Measurements from ENCODE around the gene PSD4. TPM values are rescaled to one million over a fixed set of nuclear protein-coding genes. Genes with fewer than 3 reads are reported as not detected.

The PSD4 gene
- total and polyA plus RNA-seq, 2 experiments from 2014 or later: 2.5 to 9.0 TPM

DNA sequence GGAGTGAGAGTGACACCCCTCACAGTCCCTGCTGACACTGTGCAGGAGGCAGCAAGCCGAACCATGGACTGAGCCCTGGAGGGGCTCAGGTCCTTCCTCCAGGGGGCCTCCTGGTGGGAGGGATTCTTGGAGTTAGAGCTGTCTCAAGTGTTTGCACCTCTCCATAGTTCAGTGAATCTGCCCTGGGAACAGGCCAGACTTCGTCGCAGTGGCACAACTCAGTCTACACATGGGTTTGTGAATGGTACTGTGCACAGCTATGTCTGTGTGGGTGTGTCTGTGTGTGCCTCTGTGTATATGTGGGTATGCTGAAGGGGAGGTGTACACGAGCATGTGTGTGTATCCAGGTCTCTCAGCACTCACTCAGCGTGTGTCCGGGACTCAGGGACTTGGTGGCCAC is 68.6 kb downstream of the PSD4 start:
- no peaks in the 10 kb centered on the region for H3K9me3 ChIP-seq (ENCODE audit: low read depth)
- no peak for TF ChIP-seq CTCF (IDR thresholded peaks at IDR 0.05; ENCODE audit: low read depth, low read length)

DNA sequence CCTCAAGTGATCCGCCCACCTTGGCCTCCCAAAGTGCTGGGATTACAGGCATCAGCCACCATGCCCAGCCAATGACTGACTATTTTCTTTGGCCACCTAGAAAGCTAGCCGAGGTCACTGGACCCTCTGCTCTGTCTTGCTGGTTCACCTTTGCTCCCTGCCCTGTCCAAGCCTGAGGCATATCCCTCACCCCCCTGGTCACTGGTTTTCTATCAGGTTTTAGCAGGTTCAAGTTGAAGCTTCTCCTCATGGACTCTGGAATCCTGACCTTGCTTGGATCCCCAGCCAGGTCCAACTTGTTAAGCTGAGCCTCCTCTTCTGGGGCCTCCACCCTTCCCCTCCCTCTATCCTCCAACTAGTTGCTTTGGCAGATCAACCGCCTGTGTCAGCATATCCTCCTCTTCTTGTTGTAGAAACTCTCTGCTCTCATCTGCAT is 71.5 kb downstream of the PSD4 start:
- no peaks in the 10 kb centered on the region for H3K27me3 ChIP-seq
- no peak overlapping the region for H3K27ac ChIP-seq
- TF ChIP-seq CTCF (IDR thresholded peaks at IDR 0.05; ENCODE audit: low read depth, low read length): no peak
- peaks cover 4% of the 10 kb centered on the region for H3K4me1 ChIP-seq (ENCODE audit: low read depth)
- DNase-seq (ENCODE audit: low read depth in 1 of 2, low spot score in 1 of 2): no peak
- H3K9me3 ChIP-seq (ENCODE audit: low read depth): no peaks in the 10 kb centered on the region
- no peaks in the 10 kb centered on the region for H3K36me3 ChIP-seq
- no peak overlapping the region for H3K4me3 ChIP-seq

More for the DNA sequence above, 68.6 kb downstream of the PSD4 start:
- peaks cover 9% of the 10 kb centered on the region for H3K4me1 ChIP-seq (ENCODE audit: low read depth)
- H3K27ac ChIP-seq: no peak overlapping the region
- H3K36me3 ChIP-seq: no peaks in the 10 kb centered on the region
- no peak for DNase-seq (ENCODE audit: low read depth in 1 of 2, low spot score in 1 of 2)
- H3K27me3 ChIP-seq: no peaks in the 10 kb centered on the region
- no peak overlapping the region for H3K4me3 ChIP-seq

DNA sequence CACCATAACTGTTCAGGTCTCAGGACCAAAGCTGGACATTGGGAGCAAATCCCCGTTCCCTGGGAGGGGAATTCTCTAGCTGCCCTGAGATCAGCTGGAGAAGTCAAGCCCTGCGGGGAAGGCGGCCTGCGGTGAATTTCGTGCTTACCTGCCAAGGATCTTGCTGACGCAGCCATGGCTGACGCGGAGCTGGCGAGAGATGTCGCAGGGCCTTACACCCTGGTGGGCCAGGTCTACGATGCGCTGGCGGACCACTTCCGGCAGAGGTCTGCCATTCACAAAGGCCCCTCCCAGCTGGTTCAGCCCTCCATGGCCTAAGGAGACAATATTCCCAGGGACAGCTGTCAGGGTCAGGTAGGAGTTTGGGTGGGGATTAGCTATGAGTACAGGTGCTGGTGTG is 72.8 kb downstream of the PSD4 start:
- H3K27ac ChIP-seq: no peak overlapping the region
- no peaks in the 10 kb centered on the region for H3K27me3 ChIP-seq
- H3K36me3 ChIP-seq: no peaks in the 10 kb centered on the region
- H3K4me3 ChIP-seq: no peak overlapping the region
- no peaks in the 10 kb centered on the region for H3K9me3 ChIP-seq (ENCODE audit: low read depth)
- TF ChIP-seq CTCF (IDR thresholded peaks at IDR 0.05; ENCODE audit: low read depth, low read length): no peak
- H3K4me1 ChIP-seq (ENCODE audit: low read depth): no peaks in the 10 kb centered on the region
- no peak for DNase-seq (ENCODE audit: low read depth in 1 of 2, low spot score in 1 of 2)

DNA sequence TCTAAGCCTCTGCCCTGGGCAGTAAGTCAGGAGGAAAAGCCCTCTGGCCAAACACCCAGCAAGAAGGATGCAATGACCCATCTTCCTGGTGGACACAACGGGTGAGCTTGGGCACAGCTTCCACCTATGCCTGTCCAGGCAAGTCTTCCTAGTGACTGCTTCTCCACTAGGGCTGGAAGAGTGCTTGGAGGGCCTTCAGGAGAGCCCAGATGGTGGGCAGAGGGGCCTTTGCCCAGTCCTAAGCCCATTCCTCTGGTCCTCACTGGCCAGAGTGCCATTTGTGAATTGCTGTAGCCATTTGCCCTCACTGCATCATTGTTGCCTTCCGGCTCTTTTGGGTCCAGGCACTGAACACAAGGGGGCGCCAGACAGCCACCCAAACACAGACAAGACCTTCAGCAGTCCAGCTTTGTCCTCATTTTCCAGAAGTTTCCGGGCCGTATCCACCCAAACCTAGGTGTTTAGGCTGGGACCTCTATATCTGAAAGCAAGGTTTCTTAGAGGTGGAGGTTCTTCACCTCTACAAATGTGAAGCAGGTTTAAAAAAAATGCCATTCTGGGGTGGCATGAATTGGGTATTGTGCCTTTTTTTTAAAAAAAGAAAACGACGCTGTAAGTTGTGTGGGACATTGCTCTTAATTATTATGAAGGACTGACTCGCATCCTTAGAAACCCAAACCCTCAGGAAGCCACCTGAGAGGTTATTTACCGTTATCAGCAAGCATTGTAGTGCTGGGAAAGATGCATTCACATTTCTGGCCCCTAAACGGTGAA is 75.4 kb downstream of the PSD4 start:
- no peak overlapping the region for H3K4me3 ChIP-seq
- no peak overlapping the region for H3K27ac ChIP-seq
- H3K9me3 ChIP-seq (ENCODE audit: low read depth): no peaks in the 10 kb centered on the region
- peak; percentile 70 to 84 for DNase-seq (ENCODE audit: low read depth in 1 of 2, low spot score in 1 of 2)
- peaks cover 5% of the 10 kb centered on the region for H3K27me3 ChIP-seq
- H3K36me3 ChIP-seq: no peaks in the 10 kb centered on the region
- no peaks in the 10 kb centered on the region for H3K4me1 ChIP-seq (ENCODE audit: low read depth)
- peak; percentile 99 for TF ChIP-seq CTCF (IDR thresholded peaks at IDR 0.05; ENCODE audit: low read depth, low read length)

- Histone ChIP-seq H3K27ac (no peak overlapping the region), H3K4me1 (ENCODE audit: low read depth) (no peaks in the 10 kb centered on the region), H3K9me3 (ENCODE audit: low read depth) (no peaks in the 10 kb centered on the region), H3K4me3 (no peak overlapping the region), H3K27me3 (peaks cover 8% of the 10 kb centered on the region), H3K36me3 (no peaks in the 10 kb centered on the region)
- DNase-seq (ENCODE audit: low read depth in 1 of 2, low spot score in 1 of 2): no peak
- TF ChIP-seq CTCF (IDR thresholded peaks at IDR 0.05; ENCODE audit: low read depth, low read length): no peak
Observed at GRCh38 chr2:113251118-113251517, 77.3 kb downstream of the PSD4 start.
